ENCODE measurements around the gene TGDS. TPM values are rescaled to one million over a fixed set of nuclear protein-coding genes. Genes with fewer than 3 reads are reported as not detected.

The TGDS gene
- total and polyA plus RNA-seq, 7 donors: 5.5 to 13.2 (median 10.9) TPM

GRCh38 chr13:94546061-94546839 is 49.7 kb downstream of the TGDS start:
- Histone ChIP-seq H3K4me3 (no peak overlapping the region), H3K27ac (no peak overlapping the region), H3K27me3 (no peaks in the 10 kb centered on the region), H3K9me3 (no peaks in the 10 kb centered on the region), H3K36me3 (no peaks in the 10 kb centered on the region), H3K4me1 (peaks cover 0 to 18% (median 11%) of the 10 kb centered on the region in 4 donors)
- TF ChIP-seq POLR2AphosphoS5 (IDR thresholded peaks at IDR 0.05): no peak
- no peak for TF ChIP-seq EP300 (IDR thresholded peaks at IDR 0.05)
- no peak for TF ChIP-seq POLR2A (IDR thresholded peaks at IDR 0.05)
- TF ChIP-seq CTCF (IDR thresholded peaks at IDR 0.05): no peak
- DNase-seq: no peak
- WGBS, 2 donors: 93 to 95% methylated on average over 10 of the region's 10 CpGs
- intact Hi-C loops (cut with DNase I): no loop called here

- intact Hi-C loops (cut with DNase I): no loop called here
- H3K9me3 ChIP-seq: no peaks in the 10 kb centered on the region
Measured at GRCh38 chr13:94544922-94545321, 51.0 kb downstream of the TGDS start.

GRCh38 chr13:94542917-94543316 is 53.0 kb downstream of the TGDS start:
- no peak for TF ChIP-seq POLR2A (IDR thresholded peaks at IDR 0.05)
- TF ChIP-seq CTCF (IDR thresholded peaks at IDR 0.05): no peak
- no peak for TF ChIP-seq EP300 (IDR thresholded peaks at IDR 0.05)
- no peak for TF ChIP-seq POLR2AphosphoS5 (IDR thresholded peaks at IDR 0.05)
- no peak overlapping the region for H3K27ac ChIP-seq
- no peak overlapping the region for H3K4me3 ChIP-seq
- no peaks in the 10 kb centered on the region for H3K27me3 ChIP-seq
- intact Hi-C loops (cut with DNase I): no loop called here
- H3K9me3 ChIP-seq: no peaks in the 10 kb centered on the region
- no peaks in the 10 kb centered on the region for H3K36me3 ChIP-seq
- no peak for DNase-seq
- 78 to 81% methylated on average over 6 of the region's 6 CpGs for WGBS, 2 donors
- H3K4me1 ChIP-seq: peaks cover 0 to 1% (median under 1%) of the 10 kb centered on the region in 4 donors

More at GRCh38 chr13:94544922-94545321, 51.0 kb downstream of the TGDS start:
- Histone ChIP-seq H3K27me3 (no peaks in the 10 kb centered on the region), H3K4me1 (peaks cover 0 to 12% (median 8%) of the 10 kb centered on the region in 4 donors), H3K27ac (no peak overlapping the region), H3K36me3 (no peaks in the 10 kb centered on the region), H3K4me3 (no peak overlapping the region)
- 69 to 80% methylated on average over 4 of the region's 4 CpGs for WGBS, 2 donors
- no peak for DNase-seq
- no peak for TF ChIP-seq POLR2A (IDR thresholded peaks at IDR 0.05)
- no peak for TF ChIP-seq POLR2AphosphoS5 (IDR thresholded peaks at IDR 0.05)
- no peak for TF ChIP-seq CTCF (IDR thresholded peaks at IDR 0.05)
- TF ChIP-seq EP300 (IDR thresholded peaks at IDR 0.05): no peak

- H3K27ac ChIP-seq: no peak overlapping the region
- TF ChIP-seq POLR2AphosphoS5 (IDR thresholded peaks at IDR 0.05) (no peak), EP300 (IDR thresholded peaks at IDR 0.05) (no peak), CTCF (IDR thresholded peaks at IDR 0.05) (no peak), POLR2A (IDR thresholded peaks at IDR 0.05) (no peak)
- no peak overlapping the region for H3K4me3 ChIP-seq
- no peak for DNase-seq
- no peaks in the 10 kb centered on the region for H3K4me1 ChIP-seq
- 85 to 89% methylated on average over 7 of the region's 7 CpGs for WGBS, 2 donors
- no peaks in the 10 kb centered on the region for H3K27me3 ChIP-seq
- no peaks in the 10 kb centered on the region for H3K9me3 ChIP-seq
- intact Hi-C loops (cut with DNase I): no loop called here
- H3K36me3 ChIP-seq: no peaks in the 10 kb centered on the region
Measured at GRCh38 chr13:94537740-94538630, 58.0 kb downstream of the TGDS start.
